K562 (cell line): ENCODE measurements around the gene UBE2R2. TPM values are rescaled to one million over a fixed set of nuclear protein-coding genes. Genes with fewer than 3 reads are reported as not detected.

Experiments used
- AFF1 ChIP-seq, 2 experiments: fragments of 450-650 bp; IDR thresholded peaks; 2 replicates each; pipeline ENCODE4 v1.6.1; 2018; ENCODE audit warnings: mild to moderate bottlenecking in 2 of 2, low read depth in 1 of 2; ENCODE audit not compliant: partially characterized antibody in 2 of 2
- ELF4 ChIP-seq: fragments of 450-650 bp; formaldehyde crosslinking; IDR thresholded peaks from 2 replicates; pipeline ENCODE4 v1.4.0; 2022; ENCODE audit warnings: missing genetic modification characterization
- ID3 ChIP-seq, 2 experiments: fragments of 250-450 bp in 1 of 2; fragments of 450-650 bp in 1 of 2; sonication (Bioruptor Pico) in 1 of 2; IDR thresholded peaks; 2 replicates each; pipeline versions ENCODE4 v1.6.1 to v1.8.0; 2016 to 2021; ENCODE audit warnings: mild to moderate bottlenecking in 2 of 2, moderate library complexity in 2 of 2, missing compliant biosample characterization in 1 of 2, missing genetic modification characterization in 1 of 2
- MAFF ChIP-seq: IDR thresholded peaks from 2 replicates; pipeline ENCODE4 v1.6.1; 2012; ENCODE audit warnings: low read length, improper control_type of control experiment
- MGA ChIP-seq: fragments of 450-650 bp; IDR thresholded peaks from 2 replicates; pipeline ENCODE4 v1.6.1; 2016; ENCODE audit warnings: mild to moderate bottlenecking, moderate library complexity
- PCBP2 ChIP-seq: fragments of 200-400 bp; formaldehyde crosslinking; IDR thresholded peaks from 2 replicates; pipeline ENCODE4 v1.6.1; 2018; ENCODE audit warnings: low read length, low read depth, mild to moderate bottlenecking, moderate library complexity; ENCODE audit not compliant: poor library complexity, severe bottlenecking
- PRPF4 ChIP-seq: fragments of 200-400 bp; formaldehyde crosslinking; IDR thresholded peaks from one replicate; pipeline ENCODE4 v1.6.1; 2017; ENCODE audit warnings: low read length, low read depth, mild to moderate bottlenecking; ENCODE audit not compliant: insufficient read depth, poor library complexity, severe bottlenecking
- ZBTB43 ChIP-seq: sonication (generic); formaldehyde crosslinking; IDR thresholded peaks from 2 replicates; pipeline ENCODE4 v1.8.0; 2023; ENCODE audit warnings: mild to moderate bottlenecking, missing genetic modification reagents
- polyA plus RNA-seq, 8 experiments: library from polyadenylated mRNA; depleted of rRNA in 4 of 8; stranded (reverse) in 5 of 8; unstranded in 3 of 8; fragments of >200 nt; fragmentation: Nextera tagmentation in 2 of 8; fragmentation: Illumina TruSeq in 1 of 8; extraction: Ambion mirVana in 2 of 8; extraction: Trizol in 1 of 8; gene quantifications; 2 replicates each; pipeline versions ENCODE4 v1.2.1 to v1.2.3, GENCODE V29; 2011 to 2014; ENCODE audit warnings: inconsistent platforms in 1 of 8, missing spikeins in 1 of 8
- total RNA-seq, 7 experiments: library from RNA; depleted of rRNA in 6 of 7; stranded (reverse); fragments of >200 nt in 6 of 7; fragmentation: Illumina TruSeq in 2 of 7; extraction: Trizol in 2 of 7; gene quantifications; 2 replicates each; pipeline versions ENCODE4 v1.2.1 to v1.2.3, GENCODE V29; 2011 to 2021; ENCODE audit warnings: low replicate concordance in 1 of 7

Gene UBE2R2
- total and polyA plus RNA-seq, 9 of the 15 experiments (the other 6 are each of a cell fraction or from before 2014, with no cell fraction given) = 7.8 to 26.2 (median 11.8) TPM

- TF ChIP-seq MGA = no peak
- no peak for TF ChIP-seq PRPF4
- TF ChIP-seq AFF1 (IDR thresholded peaks at IDR 0.05; ENCODE audit: low read depth in 1 of 2, partially characterized antibody in 2 of 2) = no peak
- no peak for TF ChIP-seq ZBTB43 (CRISPR knock-in tag)
- TF ChIP-seq PCBP2 = no peak
- no peak for TF ChIP-seq ID3 (CRISPR knock-in tag; IDR thresholded peaks at IDR 0.05)
- TF ChIP-seq ID3 (tag; IDR thresholded peaks at IDR 0.05) = no peak
- no peak for TF ChIP-seq MAFF
- TF ChIP-seq ELF4 (CRISPR knock-in tag) = no peak
- TF ChIP-seq, all 486 proteins: peak for 0
These were observed 96.6 kb downstream of the UBE2R2 start (continued) for GRCh38 chr9:33913541-33913940.
